GM19023 (cell line): ENCODE data around the gene FYN.

Experiments
- ATAC-seq: cut with Tn5 transposase; IDR thresholded peaks from one replicate; pipeline ENCODE4 v1.9.1; 2021; ENCODE audit warnings: mild to moderate bottlenecking, moderate library complexity; ENCODE audit not compliant: unreplicated experiment

The FYN gene

DNA sequence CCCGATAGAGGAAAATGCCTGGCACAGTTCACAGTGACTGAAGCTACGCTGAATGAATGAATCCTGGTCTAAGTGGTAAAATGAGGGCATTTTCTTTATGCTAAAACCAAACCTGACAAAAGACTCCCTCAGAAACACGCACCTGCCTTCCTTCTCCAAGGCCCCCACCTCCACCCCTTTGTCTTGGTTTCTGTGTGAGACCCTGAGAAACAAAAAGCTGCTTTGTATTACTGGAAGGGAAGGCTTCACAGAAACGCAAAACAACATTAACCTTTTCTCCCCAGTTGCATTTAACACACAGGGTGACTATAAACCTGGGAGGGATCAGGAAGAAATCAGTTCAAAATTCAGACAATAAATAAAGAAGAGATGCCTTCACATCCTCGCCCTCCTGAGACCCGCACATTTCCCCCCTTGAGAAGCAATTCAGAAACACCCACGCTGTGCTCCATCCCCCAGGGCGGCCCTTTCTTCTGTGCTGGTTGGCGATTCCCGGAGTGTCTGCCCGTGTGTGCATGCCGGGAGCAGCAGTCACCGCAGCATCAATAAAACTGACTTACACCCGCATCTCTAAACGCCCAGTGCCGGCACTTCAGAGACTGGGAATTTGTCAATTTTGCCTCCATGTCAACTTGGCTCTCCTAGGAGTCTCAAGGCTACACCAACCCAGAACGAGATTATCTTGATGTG, 200.3 kb downstream of the FYN start:
- ATAC-seq: no peak

- no peak for ATAC-seq
These were observed 203.9 kb downstream of the FYN start for GRCh38 chr6:111669326-111669725.

- no peak for ATAC-seq
These were observed 204.8 kb downstream of the FYN start for GRCh38 chr6:111668410-111668809.

DNA sequence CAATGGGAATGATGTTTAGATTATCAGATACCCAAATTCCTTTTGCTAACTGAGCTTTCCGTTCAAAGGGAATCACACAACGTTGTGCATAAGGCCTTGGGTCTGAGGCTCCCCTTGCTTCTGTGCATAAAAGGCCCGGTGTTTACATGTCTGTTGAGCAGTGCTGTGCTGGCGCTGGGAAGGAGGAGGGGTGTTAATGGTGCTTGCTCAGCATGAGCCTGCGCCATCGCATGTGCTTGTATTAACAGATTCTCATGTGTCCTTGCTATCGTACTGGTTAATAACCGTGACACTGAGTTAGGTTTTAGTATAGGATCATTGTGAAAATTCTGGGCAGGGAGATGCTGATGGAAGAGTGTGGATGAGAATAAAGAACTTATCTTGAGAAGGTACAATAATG, 205.3 kb downstream of the FYN start:
- no peak for ATAC-seq

GRCh38 chr6:111666847-111667246, 206.4 kb downstream of the FYN start:
- no peak for ATAC-seq

GRCh38 chr6:111664565-111665030, 208.7 kb downstream of the FYN start:
- ATAC-seq: no peak

GRCh38 chr6:111663692-111664564, 209.3 kb downstream of the FYN start:
- ATAC-seq: no peak

DNA sequence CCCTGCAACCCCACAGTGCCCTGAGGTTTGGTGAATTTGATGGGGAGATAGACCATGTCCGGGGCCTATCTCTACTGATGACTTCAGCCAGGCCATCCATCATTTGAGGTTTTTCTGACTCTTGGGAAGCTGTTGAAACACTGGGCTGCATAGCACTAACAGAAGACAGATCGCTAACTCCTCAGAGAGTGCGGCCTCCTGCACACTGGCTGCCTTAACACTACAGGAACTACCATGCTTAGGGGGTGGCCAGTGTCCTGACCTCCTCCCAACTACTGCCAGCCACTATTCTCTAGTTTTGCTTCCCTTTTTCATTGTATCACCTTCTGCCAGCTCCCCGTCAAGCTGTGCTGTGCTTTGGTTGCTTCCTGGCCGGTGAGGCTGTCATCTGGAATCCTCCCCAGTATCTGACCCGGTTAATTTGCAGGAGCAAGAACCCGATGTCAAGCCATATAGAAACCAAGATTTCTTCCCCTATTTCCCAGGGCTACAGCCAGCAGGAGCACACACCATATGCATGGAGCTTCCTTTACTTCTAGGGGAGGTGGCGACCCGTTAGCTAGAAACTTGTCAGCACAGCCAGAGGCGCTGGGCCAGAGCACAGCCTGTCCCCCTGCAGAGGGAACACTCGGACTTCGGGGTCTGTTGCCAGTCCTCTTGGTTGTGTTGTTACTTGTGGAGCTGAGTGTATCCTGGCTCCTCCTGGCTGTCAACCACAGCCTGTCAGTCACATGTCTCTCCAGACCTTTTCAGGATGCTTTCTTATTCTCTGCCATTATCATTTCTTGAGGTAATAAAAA, 210.3 kb downstream of the FYN start:
- no peak for ATAC-seq

DNA sequence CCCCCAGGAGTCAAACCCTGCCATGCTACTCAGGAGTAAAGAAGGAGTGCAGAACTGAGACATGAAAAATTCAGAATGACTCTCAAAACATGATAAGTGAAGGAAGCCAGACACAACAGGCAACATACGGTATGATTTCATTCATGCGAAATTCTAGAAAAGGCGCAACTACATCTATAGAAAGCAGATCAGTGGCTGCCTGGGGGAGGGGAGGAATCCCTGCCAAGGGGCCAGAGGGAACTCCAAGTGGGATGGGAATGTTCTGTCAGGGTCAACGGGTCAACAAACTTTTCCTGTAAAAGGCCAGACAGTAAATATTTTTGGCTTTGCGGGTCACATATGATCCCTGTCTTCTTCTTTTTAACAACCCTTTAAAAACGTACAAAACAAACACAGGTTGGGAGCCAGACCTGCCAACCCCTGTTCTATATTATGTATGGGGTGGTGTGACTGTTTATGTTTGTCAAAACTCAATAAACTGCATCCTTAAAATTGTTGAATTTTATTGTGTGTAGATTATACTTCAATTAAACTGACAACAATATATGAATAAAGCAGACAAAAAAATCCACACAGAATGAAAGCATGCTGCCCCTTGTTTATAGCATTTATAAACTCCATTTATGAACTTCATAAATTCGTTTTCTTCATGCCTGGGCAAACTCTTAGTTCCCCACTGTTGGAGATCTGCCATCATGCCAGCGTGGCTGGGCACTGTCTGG, 211.0 kb downstream of the FYN start:
- ATAC-seq: no peak

DNA sequence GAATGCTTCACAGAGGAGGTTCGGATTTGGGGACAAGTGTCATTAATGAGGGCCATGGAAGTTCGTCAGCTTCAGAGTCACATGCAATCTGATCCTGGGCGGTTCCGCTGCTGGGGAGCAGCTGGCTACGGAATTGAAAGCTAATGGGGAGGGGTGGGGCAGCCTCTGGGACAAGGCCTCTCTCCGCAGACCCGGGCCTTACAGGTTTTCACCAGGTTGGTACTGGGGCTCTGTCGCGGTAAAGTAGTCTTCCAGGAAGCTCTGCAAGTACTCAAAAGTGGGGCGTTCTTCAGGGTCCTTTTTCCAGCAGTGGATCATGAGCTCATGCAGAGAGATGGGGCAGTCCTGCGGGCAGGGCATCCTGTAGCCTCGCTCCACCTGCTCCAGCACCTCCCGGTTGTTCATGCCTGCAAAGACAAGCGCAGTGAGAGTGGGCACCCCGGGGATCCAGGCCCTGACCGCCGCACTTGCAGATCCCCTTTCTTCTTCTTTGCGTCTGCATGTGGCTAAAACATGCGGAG, 211.7 kb downstream of the FYN start:
- ATAC-seq: no peak

GRCh38 chr6:111660531-111660930, 212.7 kb downstream of the FYN start:
- no peak for ATAC-seq

GRCh38 chr6:111658462-111659154, 214.6 kb downstream of the FYN start:
- no peak for ATAC-seq

- no peak for ATAC-seq
These were observed 216.1 kb downstream of the FYN start for GRCh38 chr6:111657146-111657545.

DNA sequence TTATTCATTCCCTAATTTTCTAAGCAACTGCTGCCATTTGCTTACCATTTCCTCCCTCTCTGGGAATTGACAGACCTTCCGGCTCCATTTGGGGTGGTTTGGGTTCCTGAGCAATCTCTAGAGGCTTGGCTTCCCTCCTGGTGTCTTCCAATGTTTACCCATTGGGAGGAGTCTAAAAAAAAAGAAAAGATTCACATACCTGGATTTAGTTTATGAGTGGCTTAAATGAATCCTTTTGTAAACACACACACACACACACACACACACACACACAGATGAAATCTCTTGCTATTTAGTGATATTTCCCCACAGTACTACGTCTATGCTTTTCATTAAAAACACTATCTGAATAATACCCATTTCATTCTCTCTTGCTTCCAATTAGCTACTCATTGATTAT, 219.3 kb downstream of the FYN start:
- ATAC-seq: no peak

DNA sequence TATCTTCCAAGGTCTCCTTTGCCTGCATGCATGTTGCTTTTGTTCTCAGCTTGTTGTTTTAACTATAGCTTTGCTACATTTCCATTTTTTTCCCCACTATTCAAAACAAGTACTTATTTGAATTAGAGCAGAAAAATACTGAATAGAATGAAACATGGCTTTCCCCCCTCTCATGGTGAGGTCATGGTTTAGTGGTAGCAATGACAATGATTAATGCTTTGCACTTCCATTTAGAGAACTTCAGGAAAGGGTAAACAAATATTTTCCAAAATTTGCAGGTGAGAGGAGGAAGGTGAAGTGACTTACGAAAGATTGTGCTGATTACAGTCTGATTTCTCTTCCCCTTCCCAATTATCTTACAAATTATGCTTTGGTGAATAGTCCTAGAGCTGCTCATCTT, 219.8 kb downstream of the FYN start:
- no peak for ATAC-seq

GRCh38 chr6:111652156-111652555, 221.1 kb downstream of the FYN start:
- ATAC-seq: no peak

GRCh38 chr6:111651185-111652034, 221.8 kb downstream of the FYN start:
- ATAC-seq: no peak

DNA sequence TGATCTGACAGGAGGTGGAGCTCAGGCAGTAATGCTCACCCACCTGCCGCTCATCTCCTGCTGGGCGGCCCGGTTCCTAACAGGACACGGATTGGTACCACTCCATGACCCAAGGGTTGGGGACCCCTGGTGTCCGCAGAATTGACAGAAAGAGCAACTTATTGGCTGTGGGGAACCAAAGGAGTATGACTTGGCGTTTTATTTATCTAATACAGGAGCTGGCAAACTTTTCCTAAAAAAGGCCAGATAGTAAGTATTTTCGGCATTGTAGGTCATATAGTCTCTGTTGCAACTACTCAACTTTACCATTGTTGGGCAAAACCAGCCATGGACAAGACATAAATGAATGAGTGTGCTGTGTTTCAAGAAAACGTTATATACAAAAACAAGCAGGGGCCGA, 223.2 kb downstream of the FYN start:
- ATAC-seq: no peak

GRCh38 chr6:111648100-111648499, 225.2 kb downstream of the FYN start:
- no peak for ATAC-seq
